GM23338 (cell line): ENCODE data around the gene ZNF649. TPM values are rescaled to one million over a fixed set of nuclear protein-coding genes. Genes with fewer than 3 reads are reported as not detected.

ENCODE experiments used
- ATAC-seq: fragments of 200-7000 bp; cut with Tn5 transposase; 3 replicates; pipeline ENCODE4 v1.9.1; 2020
- DNase-seq: peaks from one replicate; pipeline ENCODE4 v3.0.0-alpha.2; 2015; ENCODE audit warnings: low spot score
- H2AFZ ChIP-seq: fragments of 200-600 bp; sonication (generic); 2 replicates; pipeline ENCODE4 v1.8.0; 2016; ENCODE audit warnings: antibody characterized with exemption, mild to moderate bottlenecking, moderate library complexity
- H3F3A ChIP-seq: fragments of 200-600 bp; sonication (generic); replicated peaks from 2 replicates; pipeline ENCODE4 v1.8.0; 2017; ENCODE audit warnings: antibody characterized with exemption, mixed run types, low read depth
- H3K27ac ChIP-seq: fragments of 200-600 bp; sonication (generic); 2 replicates; pipeline ENCODE4 v1.6.1; 2016; ENCODE audit warnings: low read depth
- H3K27me3 ChIP-seq: fragments of 200-600 bp; sonication (generic); 2 replicates; pipeline ENCODE4 v1.8.0; 2016; ENCODE audit warnings: mild to moderate bottlenecking, mixed run types, moderate library complexity; ENCODE audit not compliant: insufficient read depth
- H3K36me3 ChIP-seq: fragments of 200-600 bp; sonication (generic); 2 replicates; pipeline ENCODE4 v1.8.0; 2016; ENCODE audit warnings: mild to moderate bottlenecking; ENCODE audit not compliant: insufficient read depth
- H3K4me1 ChIP-seq: fragments of 200-600 bp; sonication (generic); 2 replicates; pipeline ENCODE4 v1.8.0; 2016; ENCODE audit warnings: mild to moderate bottlenecking, moderate library complexity; ENCODE audit not compliant: insufficient read depth
- H3K4me2 ChIP-seq: fragments of 200-600 bp; sonication (generic); 2 replicates; pipeline ENCODE4 v1.7.1; 2017; ENCODE audit warnings: mixed run types
- H3K4me3 ChIP-seq: fragments of 200-600 bp; sonication (generic); 2 replicates; pipeline ENCODE4 v1.6.1; 2016; ENCODE audit warnings: mixed run types
- H3K79me2 ChIP-seq: fragments of 200-600 bp; sonication (generic); replicated peaks from 2 replicates; pipeline ENCODE4 v1.8.0; 2017; ENCODE audit warnings: mild to moderate bottlenecking; ENCODE audit not compliant: insufficient read depth
- H3K9me2 ChIP-seq: fragments of 200-600 bp; sonication (generic); 2 replicates; pipeline ENCODE4 v1.8.0; 2017; ENCODE audit not compliant: insufficient read depth
- H4K20me1 ChIP-seq: fragments of 200-600 bp; sonication (generic); replicated peaks from 2 replicates; pipeline ENCODE4 v1.8.0; 2017; ENCODE audit warnings: mild to moderate bottlenecking; ENCODE audit not compliant: insufficient read depth
- H3K27ac Mint-ChIP-seq: 2 replicates; pipeline ENCODE4 v1.8.0; 2020; ENCODE audit warnings: inconsistent platforms, mild to moderate bottlenecking, moderate library complexity, mixed read lengths
- H3K27me3 Mint-ChIP-seq: 3 replicates; pipeline ENCODE4 v1.8.0; 2022; ENCODE audit warnings: low read depth, mild to moderate bottlenecking, moderate library complexity, mixed read lengths, inconsistent platforms; ENCODE audit not compliant: insufficient read depth, poor library complexity
- H3K36me3 Mint-ChIP-seq: 3 replicates; pipeline ENCODE4 v1.8.0; 2021; ENCODE audit warnings: low read depth, mild to moderate bottlenecking, inconsistent platforms, moderate library complexity, mixed read lengths
- H3K4me1 Mint-ChIP-seq: 3 replicates; pipeline ENCODE4 v1.8.0; 2020; ENCODE audit warnings: mild to moderate bottlenecking, inconsistent platforms, mixed read lengths
- H3K4me3 Mint-ChIP-seq: 3 replicates; pipeline ENCODE4 v1.8.0; 2021; ENCODE audit warnings: moderate library complexity, mild to moderate bottlenecking, inconsistent platforms, mixed read lengths
- H3K9me3 Mint-ChIP-seq: 3 replicates; pipeline ENCODE4 v1.8.0; 2020; ENCODE audit warnings: moderate library complexity, mild to moderate bottlenecking, inconsistent platforms, mixed read lengths
- CTCF ChIP-seq, 2 experiments: fragments of 200-600 bp in 1 of 2; sonication (generic) in 1 of 2; conservative IDR thresholded peaks; 2 replicates each; pipeline versions ENCODE4 v1.5.1 to v1.6.1; 2016 to 2017; ENCODE audit warnings: antibody characterized with exemption in 2 of 2, low read depth in 2 of 2, mild to moderate bottlenecking in 2 of 2, moderate library complexity in 1 of 2
- EZH2 ChIP-seq: fragments of 200-600 bp; sonication (generic); IDR thresholded peaks from one replicate; pipeline ENCODE4 v1.8.0; 2017; ENCODE audit warnings: antibody characterized with exemption, mild to moderate bottlenecking, low read depth; ENCODE audit not compliant: unreplicated experiment
- NANOG ChIP-seq: IDR thresholded peaks from 2 replicates; pipeline ENCODE4 v1.6.1; 2016; ENCODE audit warnings: antibody characterized with exemption, borderline replicate concordance
- POLR2AphosphoS5 ChIP-seq: IDR thresholded peaks from 2 replicates; pipeline ENCODE4 v1.6.1; 2016; ENCODE audit warnings: antibody characterized with exemption, low read depth
- ZNF114 ChIP-seq: fragments of 250-450 bp; sonication (Bioruptor Pico); IDR thresholded peaks from 2 replicates; pipeline ENCODE4 v1.5.0; 2020; ENCODE audit warnings: mild to moderate bottlenecking, moderate library complexity
- ZNF462 ChIP-seq: fragments of 250-450 bp; sonication (Bioruptor Pico); IDR thresholded peaks from 2 replicates; pipeline ENCODE4 v1.5.0; 2020; ENCODE audit warnings: mild to moderate bottlenecking, moderate library complexity
- polyA plus RNA-seq: library from polyadenylated mRNA; unstranded; fragments of >200 nt; fragmentation: Nextera tagmentation; extraction: Ambion mirVana; gene quantifications from 2 replicates; pipeline ENCODE4 v1.2.1, GENCODE V29; 2016
- total RNA-seq: library from RNA; depleted of rRNA; stranded (reverse); fragments of >200 nt; shearing (Covaris generic); gene quantifications from 2 replicates; pipeline ENCODE4 v1.2.3, GENCODE V29; 2014
- TF ChIP-seq, protein P1 (sequence below): IDR thresholded peaks from one replicate; pipeline ENCODE4 v1.6.1; 2018; ENCODE audit warnings: antibody characterized with exemption; ENCODE audit not compliant: unreplicated experiment

The ZNF649 gene
- total and polyA plus RNA-seq, 2 experiments from 2014 or later: 40.6 to 68.9 TPM

DNA sequence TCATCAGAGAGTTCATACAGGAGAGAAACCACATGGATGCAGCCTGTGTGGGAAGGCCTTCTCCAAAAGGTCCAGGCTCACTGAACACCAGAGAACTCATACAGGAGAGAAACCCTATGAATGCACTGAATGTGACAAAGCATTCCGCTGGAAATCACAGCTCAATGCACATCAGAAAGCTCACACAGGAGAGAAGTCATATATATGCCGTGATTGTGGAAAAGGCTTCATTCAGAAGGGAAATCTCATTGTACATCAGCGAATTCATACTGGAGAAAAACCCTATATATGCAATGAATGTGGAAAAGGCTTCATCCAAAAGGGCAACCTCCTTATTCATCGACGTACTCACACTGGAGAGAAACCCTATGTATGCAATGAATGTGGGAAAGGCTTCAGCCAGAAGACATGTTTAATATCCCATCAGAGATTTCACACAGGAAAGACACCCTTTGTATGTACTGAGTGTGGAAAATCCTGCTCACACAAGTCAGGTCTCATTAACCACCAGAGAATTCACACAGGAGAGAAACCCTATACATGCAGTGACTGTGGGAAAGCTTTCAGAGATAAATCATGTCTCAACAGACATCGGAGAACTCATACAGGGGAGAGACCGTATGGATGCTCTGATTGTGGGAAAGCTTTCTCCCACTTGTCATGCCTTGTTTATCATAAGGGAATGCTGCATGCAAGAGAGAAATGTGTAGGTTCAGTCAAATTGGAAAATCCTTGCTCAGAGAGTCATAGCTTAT lies 40.2 kb upstream of the ZNF649 start (continued):
- TF ChIP-seq ZNF462 (CRISPR knock-in tag) (no peak), CTCF (conservative IDR thresholded peaks at IDR 0.05; ENCODE audit: low read depth in 2 of 2) (no peak)

GRCh38 chr19:51938936-51939335 lies 34.1 kb upstream of the ZNF649 start:
- 0 out of 2 replicates have a peak, but pooled peaks cover 6% of the 10 kb centered on the region for H3K9me2 ChIP-seq
- peaks cover 4% of the 10 kb centered on the region for H3K27me3 Mint-ChIP-seq
- H3K79me2 ChIP-seq: peaks cover 29% of the 10 kb centered on the region
- TF ChIP-seq POLR2AphosphoS5 (no peak), NANOG (no peak), ZNF114 (CRISPR knock-in tag) (no peak), CTCF (conservative IDR thresholded peaks at IDR 0.05; ENCODE audit: low read depth in 2 of 2) (no peak), EZH2 (no peak)
- TF ChIP-seq, protein P1, sequence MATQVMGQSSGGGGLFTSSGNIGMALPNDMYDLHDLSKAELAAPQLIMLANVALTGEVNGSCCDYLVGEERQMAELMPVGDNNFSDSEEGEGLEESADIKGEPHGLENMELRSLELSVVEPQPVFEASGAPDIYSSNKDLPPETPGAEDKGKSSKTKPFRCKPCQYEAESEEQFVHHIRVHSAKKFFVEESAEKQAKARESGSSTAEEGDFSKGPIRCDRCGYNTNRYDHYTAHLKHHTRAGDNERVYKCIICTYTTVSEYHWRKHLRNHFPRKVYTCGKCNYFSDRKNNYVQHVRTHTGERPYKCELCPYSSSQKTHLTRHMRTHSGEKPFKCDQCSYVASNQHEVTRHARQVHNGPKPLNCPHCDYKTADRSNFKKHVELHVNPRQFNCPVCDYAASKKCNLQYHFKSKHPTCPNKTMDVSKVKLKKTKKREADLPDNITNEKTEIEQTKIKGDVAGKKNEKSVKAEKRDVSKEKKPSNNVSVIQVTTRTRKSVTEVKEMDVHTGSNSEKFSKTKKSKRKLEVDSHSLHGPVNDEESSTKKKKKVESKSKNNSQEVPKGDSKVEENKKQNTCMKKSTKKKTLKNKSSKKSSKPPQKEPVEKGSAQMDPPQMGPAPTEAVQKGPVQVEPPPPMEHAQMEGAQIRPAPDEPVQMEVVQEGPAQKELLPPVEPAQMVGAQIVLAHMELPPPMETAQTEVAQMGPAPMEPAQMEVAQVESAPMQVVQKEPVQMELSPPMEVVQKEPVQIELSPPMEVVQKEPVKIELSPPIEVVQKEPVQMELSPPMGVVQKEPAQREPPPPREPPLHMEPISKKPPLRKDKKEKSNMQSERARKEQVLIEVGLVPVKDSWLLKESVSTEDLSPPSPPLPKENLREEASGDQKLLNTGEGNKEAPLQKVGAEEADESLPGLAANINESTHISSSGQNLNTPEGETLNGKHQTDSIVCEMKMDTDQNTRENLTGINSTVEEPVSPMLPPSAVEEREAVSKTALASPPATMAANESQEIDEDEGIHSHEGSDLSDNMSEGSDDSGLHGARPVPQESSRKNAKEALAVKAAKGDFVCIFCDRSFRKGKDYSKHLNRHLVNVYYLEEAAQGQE: no peak
- no peaks in the 10 kb centered on the region; the same call in 1 of the 2 replicates for H4K20me1 ChIP-seq
- no peak overlapping the region for H3K4me2 ChIP-seq
- H2AFZ ChIP-seq: no peak overlapping the region
- no peak overlapping the region for H3K27ac ChIP-seq
- H3F3A ChIP-seq: no peaks in the 10 kb centered on the region
- no peaks in the 10 kb centered on the region for H3K27me3 ChIP-seq
- H3K36me3 ChIP-seq: peaks cover 91% of the 10 kb centered on the region
- H3K9me3 Mint-ChIP-seq: peaks cover 60% of the 10 kb centered on the region
- DNase-seq (no peak), ATAC-seq (no peak)
- H3K4me3 ChIP-seq: no peak overlapping the region
- H3K27ac Mint-ChIP-seq: no peak overlapping the region
- H3K4me3 Mint-ChIP-seq: no peak overlapping the region
- no peaks in the 10 kb centered on the region for H3K4me1 Mint-ChIP-seq
- peaks cover 100% of the 10 kb centered on the region for H3K36me3 Mint-ChIP-seq
- H3K4me1 ChIP-seq: no peaks in the 10 kb centered on the region
